Liver (tissue), 3 donors: ENCODE data around the gene IFNA16.
"Not testable (repeated sequence)": the region's sequence is repeated elsewhere in the genome, so short reads cannot be mapped to it uniquely, and the experiment has no call there.

Source experiments
- ATF3 ChIP-seq: IDR thresholded peaks from 2 replicates; pipeline ENCODE4 v1.6.1; 2016; ENCODE audit warnings: antibody characterized with exemption
- EGR1 ChIP-seq, 2 donors: IDR thresholded peaks; 2 replicates each; pipeline ENCODE4 v1.6.1; 2016 to 2018; ENCODE audit warnings: antibody characterized with exemption in 2 of 2, low read depth in 2 of 2
- GABPA ChIP-seq, 2 donors: IDR thresholded peaks in 1 of 2; conservative IDR thresholded peaks in 1 of 2; 2 replicates each; pipeline ENCODE4 v1.6.1; 2016; ENCODE audit warnings: antibody characterized with exemption in 2 of 2, mild to moderate bottlenecking in 1 of 2, moderate library complexity in 1 of 2
- JUND ChIP-seq, 2 donors: IDR thresholded peaks; 2 replicates each; pipeline ENCODE4 v1.6.1; 2016; ENCODE audit warnings: antibody characterized with exemption in 2 of 2
- NR2F2 ChIP-seq: IDR thresholded peaks from 2 replicates; pipeline ENCODE4 v1.6.1; 2016; ENCODE audit warnings: antibody characterized with exemption
- RAD21 ChIP-seq, 2 donors: IDR thresholded peaks; 2 replicates each; pipeline ENCODE4 v1.6.1; 2016; ENCODE audit warnings: antibody characterized with exemption in 2 of 2, mild to moderate bottlenecking in 2 of 2
- REST ChIP-seq: IDR thresholded peaks from 2 replicates; pipeline ENCODE4 v1.6.1; 2016; ENCODE audit warnings: antibody characterized with exemption, mild to moderate bottlenecking
- RXRA ChIP-seq, 2 donors: IDR thresholded peaks; 2 replicates each; pipeline ENCODE4 v1.6.1; 2017 to 2018; ENCODE audit warnings: antibody characterized with exemption in 2 of 2, mild to moderate bottlenecking in 1 of 2
- SP1 ChIP-seq: IDR thresholded peaks from 2 replicates; pipeline ENCODE4 v1.6.1; 2018; ENCODE audit warnings: antibody characterized with exemption, mild to moderate bottlenecking
- TAF1 ChIP-seq: conservative IDR thresholded peaks from 2 replicates; pipeline ENCODE4 v1.6.1; 2016; ENCODE audit warnings: antibody characterized with exemption, mild to moderate bottlenecking
- YY1 ChIP-seq: IDR thresholded peaks from 2 replicates; pipeline ENCODE4 v1.6.1; 2016; ENCODE audit warnings: antibody characterized with exemption, mild to moderate bottlenecking
- TF ChIP-seq, protein P1 (sequence below): fragments of 150-350 bp; IDR thresholded peaks from 2 replicates; pipeline ENCODE4 v1.5.1; 2017; ENCODE audit warnings: improper control_type of control experiment, low read depth, low read length; ENCODE audit not compliant: missing input control
- TF ChIP-seq, protein P2 (sequence below): IDR thresholded peaks from 2 replicates; pipeline ENCODE4 v1.6.1; 2016; ENCODE audit warnings: antibody characterized with exemption
- TF ChIP-seq, protein P3 (sequence below): IDR thresholded peaks from 2 replicates; pipeline ENCODE4 v1.6.1; 2016; ENCODE audit warnings: antibody characterized with exemption
- donor health status: healthy.
- donor health status: healthy.

GRCh38 chr9:21182810-21183736 lies 34.0 kb downstream of the IFNA16 start:
- TF ChIP-seq, protein P1, sequence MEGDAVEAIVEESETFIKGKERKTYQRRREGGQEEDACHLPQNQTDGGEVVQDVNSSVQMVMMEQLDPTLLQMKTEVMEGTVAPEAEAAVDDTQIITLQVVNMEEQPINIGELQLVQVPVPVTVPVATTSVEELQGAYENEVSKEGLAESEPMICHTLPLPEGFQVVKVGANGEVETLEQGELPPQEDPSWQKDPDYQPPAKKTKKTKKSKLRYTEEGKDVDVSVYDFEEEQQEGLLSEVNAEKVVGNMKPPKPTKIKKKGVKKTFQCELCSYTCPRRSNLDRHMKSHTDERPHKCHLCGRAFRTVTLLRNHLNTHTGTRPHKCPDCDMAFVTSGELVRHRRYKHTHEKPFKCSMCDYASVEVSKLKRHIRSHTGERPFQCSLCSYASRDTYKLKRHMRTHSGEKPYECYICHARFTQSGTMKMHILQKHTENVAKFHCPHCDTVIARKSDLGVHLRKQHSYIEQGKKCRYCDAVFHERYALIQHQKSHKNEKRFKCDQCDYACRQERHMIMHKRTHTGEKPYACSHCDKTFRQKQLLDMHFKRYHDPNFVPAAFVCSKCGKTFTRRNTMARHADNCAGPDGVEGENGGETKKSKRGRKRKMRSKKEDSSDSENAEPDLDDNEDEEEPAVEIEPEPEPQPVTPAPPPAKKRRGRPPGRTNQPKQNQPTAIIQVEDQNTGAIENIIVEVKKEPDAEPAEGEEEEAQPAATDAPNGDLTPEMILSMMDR = peak; percentile 14
- not testable (repeated sequence) for TF ChIP-seq SP1; YY1; ATF3; REST; RXRA (IDR thresholded peaks at IDR 0.05); GABPA (IDR thresholded peaks at IDR 0.05 in 1 of 2, conservative IDR thresholded peaks at IDR 0.05 in 1 of 2); TAF1; NR2F2; JUND (IDR thresholded peaks at IDR 0.05); EGR1 (IDR thresholded peaks at IDR 0.05; ENCODE audit: low read depth in 2 of 2)
- TF ChIP-seq, protein P2, sequence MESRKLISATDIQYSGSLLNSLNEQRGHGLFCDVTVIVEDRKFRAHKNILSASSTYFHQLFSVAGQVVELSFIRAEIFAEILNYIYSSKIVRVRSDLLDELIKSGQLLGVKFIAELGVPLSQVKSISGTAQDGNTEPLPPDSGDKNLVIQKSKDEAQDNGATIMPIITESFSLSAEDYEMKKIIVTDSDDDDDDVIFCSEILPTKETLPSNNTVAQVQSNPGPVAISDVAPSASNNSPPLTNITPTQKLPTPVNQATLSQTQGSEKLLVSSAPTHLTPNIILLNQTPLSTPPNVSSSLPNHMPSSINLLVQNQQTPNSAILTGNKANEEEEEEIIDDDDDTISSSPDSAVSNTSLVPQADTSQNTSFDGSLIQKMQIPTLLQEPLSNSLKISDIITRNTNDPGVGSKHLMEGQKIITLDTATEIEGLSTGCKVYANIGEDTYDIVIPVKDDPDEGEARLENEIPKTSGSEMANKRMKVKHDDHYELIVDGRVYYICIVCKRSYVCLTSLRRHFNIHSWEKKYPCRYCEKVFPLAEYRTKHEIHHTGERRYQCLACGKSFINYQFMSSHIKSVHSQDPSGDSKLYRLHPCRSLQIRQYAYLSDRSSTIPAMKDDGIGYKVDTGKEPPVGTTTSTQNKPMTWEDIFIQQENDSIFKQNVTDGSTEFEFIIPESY = not testable (repeated sequence)
- TF ChIP-seq, protein P3, sequence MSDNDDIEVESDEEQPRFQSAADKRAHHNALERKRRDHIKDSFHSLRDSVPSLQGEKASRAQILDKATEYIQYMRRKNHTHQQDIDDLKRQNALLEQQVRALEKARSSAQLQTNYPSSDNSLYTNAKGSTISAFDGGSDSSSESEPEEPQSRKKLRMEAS = not testable (repeated sequence)
- TF ChIP-seq RAD21 (IDR thresholded peaks at IDR 0.05) = peak; percentile 16 to 24
